ENCODE measurements around the gene OGFR. TPM values are rescaled to one million over a fixed set of nuclear protein-coding genes. Genes with fewer than 3 reads are reported as not detected.

Gene OGFR
- total RNA-seq, 1 donor from 2014 or later, result 56.4 TPM

- intact Hi-C loops (cut with micrococcal nuclease), result no loop called here
- Mint-ChIP-seq H3K4me1 (ENCODE audit: low read depth) (peaks cover 36% of the 10 kb centered on the region), H3K36me3 (ENCODE audit: low read depth) (no peaks in the 10 kb centered on the region), H3K9me3 (no peaks in the 10 kb centered on the region), H3K27me3 (ENCODE audit: insufficient read depth) (peaks cover 5% of the 10 kb centered on the region), H3K4me3 (no peak overlapping the region), H3K27ac (no peak overlapping the region)
- DNase-seq (ENCODE audit: low spot score), result no peak
Measured at GRCh38 chr20:62772619-62772989, 32.0 kb upstream of the OGFR start.

- Mint-ChIP-seq H3K27ac (no peak overlapping the region), H3K4me1 (ENCODE audit: low read depth) (peaks cover 36% of the 10 kb centered on the region)
Measured at GRCh38 chr20:62772990-62773844, 31.4 kb upstream of the OGFR start.

GRCh38 chr20:62773845-62774714, 30.6 kb upstream of the OGFR start:
- no peak overlapping the region for H3K27ac Mint-ChIP-seq
- intact Hi-C loops (cut with micrococcal nuclease), result no loop called here
- peaks cover 36% of the 10 kb centered on the region for H3K4me1 Mint-ChIP-seq (ENCODE audit: low read depth)
- peaks cover 5% of the 10 kb centered on the region for H3K27me3 Mint-ChIP-seq (ENCODE audit: insufficient read depth)
- H3K36me3 Mint-ChIP-seq (ENCODE audit: low read depth), result no peaks in the 10 kb centered on the region
- DNase-seq (ENCODE audit: low spot score), result no peak
- H3K4me3 Mint-ChIP-seq, result no peak overlapping the region
- H3K9me3 Mint-ChIP-seq, result no peaks in the 10 kb centered on the region

More at GRCh38 chr20:62772990-62773844, 31.4 kb upstream of the OGFR start:
- Mint-ChIP-seq H3K4me3 (no peak overlapping the region), H3K27me3 (ENCODE audit: insufficient read depth) (peaks cover 5% of the 10 kb centered on the region), H3K36me3 (ENCODE audit: low read depth) (no peaks in the 10 kb centered on the region), H3K9me3 (no peaks in the 10 kb centered on the region)
- no peak for DNase-seq (ENCODE audit: low spot score)
- intact Hi-C loops (cut with micrococcal nuclease), result no loop called here

GRCh38 chr20:62774762-62775161, 29.9 kb upstream of the OGFR start:
- peaks cover 36% of the 10 kb centered on the region for H3K4me1 Mint-ChIP-seq (ENCODE audit: low read depth)
- H3K36me3 Mint-ChIP-seq (ENCODE audit: low read depth), result no peaks in the 10 kb centered on the region
- H3K27me3 Mint-ChIP-seq (ENCODE audit: insufficient read depth), result peaks cover 5% of the 10 kb centered on the region
- no peak for DNase-seq (ENCODE audit: low spot score)
- intact Hi-C loops (cut with micrococcal nuclease), result no loop called here
- H3K4me3 Mint-ChIP-seq, result peak overlapping the region; percentile 30
- H3K9me3 Mint-ChIP-seq, result no peaks in the 10 kb centered on the region
- peak overlapping the region; percentile 58 for H3K27ac Mint-ChIP-seq

- H3K36me3 Mint-ChIP-seq (ENCODE audit: low read depth), result no peaks in the 10 kb centered on the region
- H3K9me3 Mint-ChIP-seq, result no peaks in the 10 kb centered on the region
- DNase-seq (ENCODE audit: low spot score), result no peak
- H3K4me3 Mint-ChIP-seq, result no peak overlapping the region
- intact Hi-C loops (cut with micrococcal nuclease), result no loop called here
- H3K4me1 Mint-ChIP-seq (ENCODE audit: low read depth), result peaks cover 36% of the 10 kb centered on the region
- no peak overlapping the region for H3K27ac Mint-ChIP-seq
- H3K27me3 Mint-ChIP-seq (ENCODE audit: insufficient read depth), result peaks cover 5% of the 10 kb centered on the region
Measured at GRCh38 chr20:62775206-62775605, 29.4 kb upstream of the OGFR start.

- Mint-ChIP-seq H3K27me3 (ENCODE audit: insufficient read depth) (peaks cover 5% of the 10 kb centered on the region), H3K9me3 (no peaks in the 10 kb centered on the region), H3K4me3 (peak overlapping the region; percentile 37), H3K4me1 (ENCODE audit: low read depth) (peaks cover 36% of the 10 kb centered on the region), H3K36me3 (ENCODE audit: low read depth) (no peaks in the 10 kb centered on the region), H3K27ac (peak overlapping the region; percentile 91)
- intact Hi-C loops (cut with micrococcal nuclease), result loop anchor here (1.0 kb wide), 1 partner anchor 36 kb away; no protein-coding TSS in a partner anchor
- DNase-seq (ENCODE audit: low spot score), result no peak
Measured at GRCh38 chr20:62776035-62776691, 28.5 kb upstream of the OGFR start.

GRCh38 chr20:62776692-62777527, 27.7 kb upstream of the OGFR start:
- H3K9me3 Mint-ChIP-seq, result no peaks in the 10 kb centered on the region
- H3K36me3 Mint-ChIP-seq (ENCODE audit: low read depth), result no peaks in the 10 kb centered on the region
- peak; percentile 51 for DNase-seq (ENCODE audit: low spot score)
- intact Hi-C loops (cut with micrococcal nuclease), result loop anchor here (1.0 kb wide), 1 partner anchor 37 kb away; no protein-coding TSS in a partner anchor
- H3K27me3 Mint-ChIP-seq (ENCODE audit: insufficient read depth), result peaks cover 5% of the 10 kb centered on the region
- H3K4me3 Mint-ChIP-seq, result peak overlapping the region; percentile 61
- peaks cover 36% of the 10 kb centered on the region for H3K4me1 Mint-ChIP-seq (ENCODE audit: low read depth)
- peak overlapping the region; percentile 91 for H3K27ac Mint-ChIP-seq

GRCh38 chr20:62777528-62777830, 27.2 kb upstream of the OGFR start:
- Mint-ChIP-seq H3K36me3 (ENCODE audit: low read depth) (no peaks in the 10 kb centered on the region), H3K4me1 (ENCODE audit: low read depth) (peaks cover 36% of the 10 kb centered on the region), H3K9me3 (no peaks in the 10 kb centered on the region), H3K4me3 (no peak overlapping the region), H3K27me3 (ENCODE audit: insufficient read depth) (peaks cover 5% of the 10 kb centered on the region), H3K27ac (peak overlapping the region; percentile 91)
- no peak for DNase-seq (ENCODE audit: low spot score)
- intact Hi-C loops (cut with micrococcal nuclease), result no loop called here

GRCh38 chr20:62778058-62778457, 26.6 kb upstream of the OGFR start:
- intact Hi-C loops (cut with micrococcal nuclease), result no loop called here
- no peak overlapping the region for H3K4me3 Mint-ChIP-seq
- no peak for DNase-seq (ENCODE audit: low spot score)
- H3K36me3 Mint-ChIP-seq (ENCODE audit: low read depth), result no peaks in the 10 kb centered on the region
- peaks cover 5% of the 10 kb centered on the region for H3K27me3 Mint-ChIP-seq (ENCODE audit: insufficient read depth)
- peaks cover 35% of the 10 kb centered on the region for H3K4me1 Mint-ChIP-seq (ENCODE audit: low read depth)
- H3K9me3 Mint-ChIP-seq, result no peaks in the 10 kb centered on the region
- no peak overlapping the region for H3K27ac Mint-ChIP-seq

- H3K4me1 Mint-ChIP-seq (ENCODE audit: low read depth), result peaks cover 32% of the 10 kb centered on the region
- H3K27ac Mint-ChIP-seq, result no peak overlapping the region
- DNase-seq (ENCODE audit: low spot score), result no peak
- no peaks in the 10 kb centered on the region for H3K27me3 Mint-ChIP-seq (ENCODE audit: insufficient read depth)
- no peaks in the 10 kb centered on the region for H3K9me3 Mint-ChIP-seq
- no peaks in the 10 kb centered on the region for H3K36me3 Mint-ChIP-seq (ENCODE audit: low read depth)
- intact Hi-C loops (cut with micrococcal nuclease), result no loop called here
- no peak overlapping the region for H3K4me3 Mint-ChIP-seq
Measured at GRCh38 chr20:62778601-62779416, 25.8 kb upstream of the OGFR start.

GRCh38 chr20:62779417-62779685, 25.3 kb upstream of the OGFR start:
- intact Hi-C loops (cut with micrococcal nuclease), result no loop called here
- no peaks in the 10 kb centered on the region for H3K36me3 Mint-ChIP-seq (ENCODE audit: low read depth)
- H3K27ac Mint-ChIP-seq, result no peak overlapping the region
- DNase-seq (ENCODE audit: low spot score), result no peak
- peaks cover 29% of the 10 kb centered on the region for H3K4me1 Mint-ChIP-seq (ENCODE audit: low read depth)
- H3K9me3 Mint-ChIP-seq, result no peaks in the 10 kb centered on the region
- H3K4me3 Mint-ChIP-seq, result no peak overlapping the region
- H3K27me3 Mint-ChIP-seq (ENCODE audit: insufficient read depth), result no peaks in the 10 kb centered on the region

- no peaks in the 10 kb centered on the region for H3K36me3 Mint-ChIP-seq (ENCODE audit: low read depth)
- no peaks in the 10 kb centered on the region for H3K9me3 Mint-ChIP-seq
- no peak overlapping the region for H3K27ac Mint-ChIP-seq
- H3K4me3 Mint-ChIP-seq, result no peak overlapping the region
- intact Hi-C loops (cut with micrococcal nuclease), result no loop called here
- peaks cover 20% of the 10 kb centered on the region for H3K4me1 Mint-ChIP-seq (ENCODE audit: low read depth)
- DNase-seq (ENCODE audit: low spot score), result no peak
- no peaks in the 10 kb centered on the region for H3K27me3 Mint-ChIP-seq (ENCODE audit: insufficient read depth)
Measured at GRCh38 chr20:62780204-62780603, 24.4 kb upstream of the OGFR start.

Data from activated T-helper 1 cell treated with anti-CD3 and anti-CD28 coated beads, Interleukin-12 subunit alpha, Interleukin-12 subunit beta, Interleukin-2, Interleukin-4 antibody, amounts not matched to agents 30 ng/mL and 10 ng/mL and 1 ng/mL, durations not matched to agents 14 hours and 24 hours and 36 hours (primary cell).